ENCODE measurements around the gene ESRP2.
A peak's percentile ranks its signal among the peaks of the same experiment; 100 is the strongest.

Gene ESRP2

GRCh38 chr16:68235887-68236136, at the start of gene ESRP2:
TSS of gene ESRP2 (minus strand) at chr16:68236127. CDS start at chr16:68236045, 82 bp downstream.
- no peak for DNase-seq (ENCODE audit: low spot score in 2 of 2)
- Mint-ChIP-seq H3K4me1 (peaks cover 20% of the 10 kb centered on the region), H3K4me3 (peak within 1 kb of the TSS; percentile 83), H3K27ac (peak within 1 kb of the TSS; percentile 55), H3K9me3 (no peaks in the 10 kb centered on the region), H3K36me3 (no peaks in the 10 kb centered on the region), H3K27me3 (no peaks in the 10 kb centered on the region)
- ATAC-seq (ENCODE audit: low read depth): no peak

- H3K4me1 Mint-ChIP-seq: peaks cover 62% of the 10 kb centered on the region
- no peaks in the 10 kb centered on the region for H3K9me3 Mint-ChIP-seq
- H3K27me3 Mint-ChIP-seq: no peaks in the 10 kb centered on the region
- DNase-seq (ENCODE audit: low spot score in 2 of 2): no peak
- ATAC-seq (ENCODE audit: low read depth): no peak
- H3K4me3 Mint-ChIP-seq: peak overlapping the region; percentile 79
- H3K36me3 Mint-ChIP-seq: peaks cover 29% of the 10 kb centered on the region
- peak overlapping the region; percentile 82 for H3K27ac Mint-ChIP-seq
Measured at GRCh38 chr16:68285683-68286082, 49.8 kb upstream of the ESRP2 start.

- DNase-seq (ENCODE audit: low spot score in 2 of 2): peak; percentile 48 to 61
- peaks cover 59% of the 10 kb centered on the region for H3K4me1 Mint-ChIP-seq
- H3K4me3 Mint-ChIP-seq: peak overlapping the region; percentile 57
Measured at GRCh38 chr16:68284847-68285246, 48.9 kb upstream of the ESRP2 start.

GRCh38 chr16:68283801-68284598, 48.1 kb upstream of the ESRP2 start:
- H3K4me1 Mint-ChIP-seq: peaks cover 55% of the 10 kb centered on the region
- H3K36me3 Mint-ChIP-seq: peaks cover 27% of the 10 kb centered on the region
- DNase-seq (ENCODE audit: low spot score in 2 of 2) (no peak), ATAC-seq (ENCODE audit: low read depth) (peak; percentile 8)
- peak overlapping the region; percentile 82 for H3K27ac Mint-ChIP-seq
- no peaks in the 10 kb centered on the region for H3K27me3 Mint-ChIP-seq
- no peaks in the 10 kb centered on the region for H3K9me3 Mint-ChIP-seq
- peak overlapping the region; percentile 75 for H3K4me3 Mint-ChIP-seq

More at GRCh38 chr16:68284847-68285246, 48.9 kb upstream of the ESRP2 start:
- Mint-ChIP-seq H3K9me3 (no peaks in the 10 kb centered on the region), H3K36me3 (peaks cover 27% of the 10 kb centered on the region), H3K27me3 (no peaks in the 10 kb centered on the region), H3K27ac (peak overlapping the region; percentile 82)
- peak; percentile 78 for ATAC-seq (ENCODE audit: low read depth)

GRCh38 chr16:68283346-68283745, 47.4 kb upstream of the ESRP2 start:
- H3K36me3 Mint-ChIP-seq: peaks cover 27% of the 10 kb centered on the region
- peak overlapping the region; percentile 82 for H3K27ac Mint-ChIP-seq
- H3K4me1 Mint-ChIP-seq: peaks cover 55% of the 10 kb centered on the region
- DNase-seq (ENCODE audit: low spot score in 2 of 2): no peak
- H3K27me3 Mint-ChIP-seq: no peaks in the 10 kb centered on the region
- no peaks in the 10 kb centered on the region for H3K9me3 Mint-ChIP-seq
- H3K4me3 Mint-ChIP-seq: peak overlapping the region; percentile 75
- no peak for ATAC-seq (ENCODE audit: low read depth)

- Mint-ChIP-seq H3K9me3 (no peaks in the 10 kb centered on the region), H3K27ac (peak overlapping the region; percentile 77), H3K4me3 (no peak overlapping the region), H3K36me3 (peaks cover 18% of the 10 kb centered on the region), H3K4me1 (peaks cover 45% of the 10 kb centered on the region), H3K27me3 (no peaks in the 10 kb centered on the region)
- no peak for ATAC-seq (ENCODE audit: low read depth)
- DNase-seq (ENCODE audit: low spot score in 2 of 2): no peak
Measured at GRCh38 chr16:68282064-68282452, 46.1 kb upstream of the ESRP2 start.

- Mint-ChIP-seq H3K9me3 (no peaks in the 10 kb centered on the region), H3K27ac (peak overlapping the region; percentile 77), H3K27me3 (no peaks in the 10 kb centered on the region), H3K4me1 (peaks cover 42% of the 10 kb centered on the region), H3K4me3 (no peak overlapping the region), H3K36me3 (peaks cover 17% of the 10 kb centered on the region)
- DNase-seq (ENCODE audit: low spot score in 2 of 2): no peak
- no peak for ATAC-seq (ENCODE audit: low read depth)
Measured at GRCh38 chr16:68281368-68282063, 45.6 kb upstream of the ESRP2 start.

- peaks cover 15% of the 10 kb centered on the region for H3K36me3 Mint-ChIP-seq
- H3K9me3 Mint-ChIP-seq: no peaks in the 10 kb centered on the region
- H3K27me3 Mint-ChIP-seq: no peaks in the 10 kb centered on the region
- ATAC-seq (ENCODE audit: low read depth): no peak
- H3K27ac Mint-ChIP-seq: no peak overlapping the region
- peaks cover 42% of the 10 kb centered on the region for H3K4me1 Mint-ChIP-seq
- no peak for DNase-seq (ENCODE audit: low spot score in 2 of 2)
- no peak overlapping the region for H3K4me3 Mint-ChIP-seq
Measured at GRCh38 chr16:68279726-68280558, 44.0 kb upstream of the ESRP2 start.

GRCh38 chr16:68276223-68276622, 40.3 kb upstream of the ESRP2 start:
- peak overlapping the region; percentile 82 for H3K27ac Mint-ChIP-seq
- ATAC-seq (ENCODE audit: low read depth) (no peak), DNase-seq (ENCODE audit: low spot score in 2 of 2) (no peak)
- peaks cover 12% of the 10 kb centered on the region for H3K36me3 Mint-ChIP-seq
- peak overlapping the region; percentile 73 for H3K4me3 Mint-ChIP-seq
- H3K9me3 Mint-ChIP-seq: no peaks in the 10 kb centered on the region
- H3K27me3 Mint-ChIP-seq: no peaks in the 10 kb centered on the region
- H3K4me1 Mint-ChIP-seq: peaks cover 40% of the 10 kb centered on the region

GRCh38 chr16:68275611-68276191, 39.8 kb upstream of the ESRP2 start:
- Mint-ChIP-seq H3K4me3 (peak overlapping the region; percentile 73), H3K9me3 (no peaks in the 10 kb centered on the region), H3K27ac (peak overlapping the region; percentile 82), H3K27me3 (no peaks in the 10 kb centered on the region), H3K4me1 (peaks cover 36% of the 10 kb centered on the region), H3K36me3 (peaks cover 11% of the 10 kb centered on the region)
- peak; percentile 81 for ATAC-seq (ENCODE audit: low read depth)
- no peak for DNase-seq (ENCODE audit: low spot score in 2 of 2)

GRCh38 chr16:68274441-68274840, 38.5 kb upstream of the ESRP2 start:
- H3K36me3 Mint-ChIP-seq: peaks cover 8% of the 10 kb centered on the region
- H3K4me3 Mint-ChIP-seq: peak overlapping the region; percentile 5
- H3K27ac Mint-ChIP-seq: peak overlapping the region; percentile 58
- ATAC-seq (ENCODE audit: low read depth): no peak
- H3K27me3 Mint-ChIP-seq: no peaks in the 10 kb centered on the region
- no peaks in the 10 kb centered on the region for H3K9me3 Mint-ChIP-seq
- no peak for DNase-seq (ENCODE audit: low spot score in 2 of 2)
- H3K4me1 Mint-ChIP-seq: peaks cover 33% of the 10 kb centered on the region

GRCh38 chr16:68273896-68274295, 38.0 kb upstream of the ESRP2 start:
- no peaks in the 10 kb centered on the region for H3K27me3 Mint-ChIP-seq
- H3K4me1 Mint-ChIP-seq: peaks cover 39% of the 10 kb centered on the region
- H3K36me3 Mint-ChIP-seq: peaks cover 12% of the 10 kb centered on the region
- ATAC-seq (ENCODE audit: low read depth) (no peak), DNase-seq (ENCODE audit: low spot score in 2 of 2) (no peak)
- peak overlapping the region; percentile 14 for H3K4me3 Mint-ChIP-seq
- H3K27ac Mint-ChIP-seq: peak overlapping the region; percentile 58
- H3K9me3 Mint-ChIP-seq: no peaks in the 10 kb centered on the region

GRCh38 chr16:68273459-68273858, 37.5 kb upstream of the ESRP2 start:
- peaks cover 12% of the 10 kb centered on the region for H3K36me3 Mint-ChIP-seq

More at GRCh38 chr16:68273459-68273858, 37.5 kb upstream of the ESRP2 start:
- Mint-ChIP-seq H3K4me3 (peak overlapping the region; percentile 66), H3K27me3 (no peaks in the 10 kb centered on the region), H3K9me3 (no peaks in the 10 kb centered on the region), H3K4me1 (peaks cover 39% of the 10 kb centered on the region), H3K27ac (peak overlapping the region; percentile 42)
- DNase-seq (ENCODE audit: low spot score in 2 of 2) (no peak), ATAC-seq (ENCODE audit: low read depth) (no peak)
